ENCODE measurements around the gene MNAT1.
A peak's percentile ranks its signal among the peaks of the same experiment; 100 is the strongest.

Gene MNAT1

GRCh38 chr14:60963761-60964160 lies 229.2 kb downstream of the MNAT1 start:
- DNase-seq (ENCODE audit: low read depth in 2 of 3, low spot score in 2 of 3), result no peak

GRCh38 chr14:60964904-60965303 lies 230.3 kb downstream of the MNAT1 start:
- DNase-seq (ENCODE audit: low read depth in 2 of 3, low spot score in 2 of 3), result no peak

- no peak for DNase-seq (ENCODE audit: low read depth in 2 of 3, low spot score in 2 of 3)
Measured at GRCh38 chr14:60965402-60965801, 230.8 kb downstream of the MNAT1 start.

GRCh38 chr14:60968099-60968498 lies 233.5 kb downstream of the MNAT1 start:
- no peak for DNase-seq (ENCODE audit: low read depth in 2 of 3, low spot score in 2 of 3)

- no peak for DNase-seq (ENCODE audit: low read depth in 2 of 3, low spot score in 2 of 3)
Measured at GRCh38 chr14:60968671-60969070, 234.1 kb downstream of the MNAT1 start.

GRCh38 chr14:60970146-60970545 lies 235.6 kb downstream of the MNAT1 start:
- no peak for DNase-seq (ENCODE audit: low read depth in 2 of 3, low spot score in 2 of 3)

- DNase-seq (ENCODE audit: low read depth in 2 of 3, low spot score in 2 of 3), result no peak
Measured at GRCh38 chr14:60971271-60971670, 236.7 kb downstream of the MNAT1 start.

- no peak for DNase-seq (ENCODE audit: low read depth in 2 of 3, low spot score in 2 of 3)
Measured at GRCh38 chr14:60972295-60972694, 237.7 kb downstream of the MNAT1 start.

GRCh38 chr14:60973070-60973469 lies 238.5 kb downstream of the MNAT1 start:
- DNase-seq (ENCODE audit: low read depth in 2 of 3, low spot score in 2 of 3), result no peak

GRCh38 chr14:60974090-60974651 lies 239.6 kb downstream of the MNAT1 start:
- DNase-seq (ENCODE audit: low read depth in 2 of 3, low spot score in 2 of 3), result no peak

- DNase-seq (ENCODE audit: low read depth in 2 of 3, low spot score in 2 of 3), result no peak
Measured at GRCh38 chr14:60975551-60975950, 241.0 kb downstream of the MNAT1 start.

- no peak for DNase-seq (ENCODE audit: low read depth in 2 of 3, low spot score in 2 of 3)
Measured at GRCh38 chr14:60977847-60978246, 243.3 kb downstream of the MNAT1 start.

GRCh38 chr14:60980811-60981632 lies 246.5 kb downstream of the MNAT1 start, which contains the start of the genes SLC38A6 and TRMT5:
SLC38A6 (plus strand) TSS chr14:60981245; CDS start chr14:60981278, 33 bp downstream.
TRMT5 (minus strand) TSS chr14:60981079; CDS start chr14:60980973, 106 bp downstream.
- peak; percentile 77 to 88 (median 82) for DNase-seq (ENCODE audit: low read depth in 2 of 3, low spot score in 2 of 3)

- DNase-seq (ENCODE audit: low read depth in 2 of 3, low spot score in 2 of 3), result no peak
Measured at GRCh38 chr14:60981633-60982455, 247.3 kb downstream of the MNAT1 start.

- no peak for DNase-seq (ENCODE audit: low read depth in 2 of 3, low spot score in 2 of 3)
Measured at GRCh38 chr14:60984196-60984595, 249.6 kb downstream of the MNAT1 start.

- no peak for DNase-seq (ENCODE audit: low read depth in 2 of 3, low spot score in 2 of 3)
Measured at GRCh38 chr14:60986500-60986899, 251.9 kb downstream of the MNAT1 start.

- DNase-seq (ENCODE audit: low read depth in 2 of 3, low spot score in 2 of 3), result no peak
Measured at GRCh38 chr14:60989599-60989998, 255.0 kb downstream of the MNAT1 start.

GRCh38 chr14:60998617-60999016 lies 264.1 kb downstream of the MNAT1 start:
- DNase-seq (ENCODE audit: low read depth in 2 of 3, low spot score in 2 of 3), result no peak

- no peak for DNase-seq (ENCODE audit: low read depth in 2 of 3, low spot score in 2 of 3)
Measured at GRCh38 chr14:60999536-60999935, 265.0 kb downstream of the MNAT1 start.

- DNase-seq (ENCODE audit: low read depth in 2 of 3, low spot score in 2 of 3), result no peak
Measured at GRCh38 chr14:61003571-61003970, 269.0 kb downstream of the MNAT1 start.

- no peak for DNase-seq (ENCODE audit: low read depth in 2 of 3, low spot score in 2 of 3)
Measured at GRCh38 chr14:61019537-61019936, 285.0 kb downstream of the MNAT1 start.
